NCI-H774 (cell line): ENCODE results near the gene RFX1.
"Not testable (repeated sequence)": the region's sequence is repeated elsewhere in the genome, so short reads cannot be mapped to it uniquely, and the experiment has no call there.

Experiments
- DNase-seq: peaks from one replicate; lab custom pipeline; 2025; lab: John Stamatoyannopoulos, UW

The RFX1 gene

DNA sequence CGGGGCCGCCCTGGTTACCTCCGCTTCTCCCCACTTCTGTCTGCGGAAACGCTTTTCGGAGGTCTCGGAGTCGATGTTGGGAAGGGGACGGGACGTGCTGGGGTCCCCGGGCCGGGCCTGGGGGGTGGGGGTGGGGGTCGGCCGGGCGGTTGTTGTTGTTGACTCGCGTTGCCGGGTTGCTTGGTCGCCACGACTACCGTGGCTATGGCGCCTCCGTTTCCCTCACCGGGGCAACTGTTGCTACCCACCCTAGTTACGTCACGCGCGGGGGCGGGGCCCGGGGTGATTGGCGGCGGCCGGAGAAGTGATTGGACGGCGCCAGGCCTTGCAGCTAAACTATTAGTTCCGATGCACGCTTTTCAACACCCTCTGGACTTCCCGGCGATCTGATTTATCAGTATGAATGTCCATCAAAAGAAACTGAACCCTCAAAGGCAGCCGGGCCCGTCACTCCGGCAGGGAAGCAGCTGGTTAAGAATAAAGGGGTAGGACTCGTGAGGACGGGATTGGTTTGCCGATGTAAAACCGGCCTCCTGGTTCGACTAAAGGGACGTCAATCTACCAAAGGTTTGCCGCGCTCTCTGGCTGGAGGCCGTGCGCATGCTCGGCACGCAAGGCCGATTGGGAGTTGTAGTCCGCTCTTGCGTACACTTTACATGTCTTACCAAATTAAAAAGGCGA is at the start of gene RFX1:
TSS of gene RFX1 (minus strand) at position 236 of the 681 bp plus-strand sequence. CDS start 12,477 bp downstream, outside the sequence.
- DNase-seq: peak; percentile 99

DNA sequence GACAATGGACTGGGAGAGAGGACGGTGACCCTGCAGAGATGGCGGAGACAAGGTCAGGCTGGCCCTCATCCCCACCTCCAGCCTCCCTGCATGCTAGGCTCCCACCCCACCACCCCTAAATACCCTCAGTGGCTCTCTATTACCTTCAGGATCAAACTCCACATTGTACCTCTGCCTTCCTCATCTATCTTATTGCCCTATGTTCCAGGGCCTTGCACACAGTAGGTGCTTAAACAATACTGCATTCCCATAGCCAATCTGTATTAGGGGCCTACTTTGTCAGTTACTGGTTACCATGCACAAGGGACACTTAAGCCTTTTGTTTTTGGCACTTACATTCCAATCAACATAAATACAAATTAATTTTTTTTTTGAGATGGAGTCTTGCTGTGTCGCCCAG is 49.3 kb upstream of the RFX1 start:
- DNase-seq: no peak

DNA sequence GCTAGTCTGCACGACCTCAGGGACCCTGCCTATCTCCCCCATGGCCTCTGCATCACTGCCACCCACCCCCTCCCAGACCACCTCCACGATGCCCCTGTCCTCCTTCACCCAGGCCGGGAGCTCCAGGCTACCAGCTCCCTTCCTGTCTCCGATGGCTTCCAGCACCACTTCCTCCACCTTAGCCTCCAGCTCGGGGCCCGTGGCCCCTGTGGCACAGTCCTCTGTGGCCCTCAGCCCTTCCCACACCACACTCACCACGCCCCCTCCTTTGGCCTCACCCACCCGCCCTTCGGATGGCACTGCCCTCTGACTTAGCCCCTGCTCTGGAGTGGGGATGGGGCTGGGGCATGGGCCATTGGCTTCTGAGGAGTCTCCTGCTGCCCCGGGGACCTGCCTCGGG is 48.6 kb upstream of the RFX1 start:
- no peak for DNase-seq

DNA sequence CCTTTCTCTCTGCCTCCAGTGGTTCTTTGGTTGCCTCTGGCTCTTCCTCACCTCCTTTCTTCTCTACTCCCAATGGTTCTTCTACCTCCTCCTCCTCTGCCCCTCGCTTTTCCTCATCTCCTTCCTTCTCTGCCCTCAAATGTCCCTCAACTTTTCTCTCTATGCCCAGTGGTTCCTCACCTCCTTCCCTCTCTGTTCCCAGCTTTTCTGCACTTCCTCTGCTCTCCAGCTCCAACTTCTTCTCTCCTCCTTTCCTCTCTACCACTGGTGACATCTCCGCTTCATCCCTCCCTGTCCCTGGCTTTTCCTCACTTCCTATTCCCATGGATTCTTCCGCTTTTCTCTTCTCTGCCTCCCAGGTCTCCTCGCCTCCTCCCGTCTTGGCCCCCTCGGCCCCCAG is 48.0 kb upstream of the RFX1 start:
- no peak for DNase-seq

DNA sequence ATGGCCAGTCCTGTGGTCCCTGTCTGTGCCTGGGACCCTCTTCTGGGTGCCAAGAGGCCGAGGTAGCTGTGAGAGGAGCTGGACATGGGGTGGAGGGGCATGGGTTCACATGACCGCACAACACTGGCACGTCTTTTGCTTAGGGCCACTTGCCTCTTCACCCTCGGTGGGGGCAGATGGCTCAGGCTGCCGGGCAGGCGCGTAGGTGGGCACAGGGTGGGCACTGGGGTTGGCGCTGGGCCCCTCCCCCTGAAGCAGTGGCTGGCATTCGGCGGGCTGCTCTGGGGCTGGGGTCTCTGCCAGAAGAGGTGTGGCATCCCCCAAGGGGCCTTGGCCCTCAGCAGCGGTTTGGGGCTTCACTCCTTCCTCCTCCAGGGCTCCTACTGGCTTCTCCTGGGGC is 47.4 kb upstream of the RFX1 start:
- DNase-seq: no peak

DNA sequence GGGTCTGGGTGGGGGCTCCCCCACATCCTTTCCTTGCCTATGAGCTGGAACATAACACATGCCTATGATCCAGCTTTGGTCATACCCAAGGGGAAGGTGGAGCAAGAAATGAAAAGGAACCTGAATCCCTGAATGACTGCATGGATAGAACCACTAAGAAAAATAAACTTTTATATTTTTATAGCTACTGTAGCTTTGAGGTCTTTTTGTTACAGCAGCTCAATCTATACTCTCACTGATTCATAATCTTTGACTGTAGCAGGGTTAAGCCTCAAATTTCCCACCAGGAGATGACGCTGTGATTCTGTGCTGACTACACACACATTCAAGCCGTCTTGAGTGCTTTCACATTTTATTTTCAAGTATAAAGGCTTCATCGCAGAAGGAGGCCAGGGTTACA is 46.9 kb upstream of the RFX1 start:
- no peak for DNase-seq

DNA sequence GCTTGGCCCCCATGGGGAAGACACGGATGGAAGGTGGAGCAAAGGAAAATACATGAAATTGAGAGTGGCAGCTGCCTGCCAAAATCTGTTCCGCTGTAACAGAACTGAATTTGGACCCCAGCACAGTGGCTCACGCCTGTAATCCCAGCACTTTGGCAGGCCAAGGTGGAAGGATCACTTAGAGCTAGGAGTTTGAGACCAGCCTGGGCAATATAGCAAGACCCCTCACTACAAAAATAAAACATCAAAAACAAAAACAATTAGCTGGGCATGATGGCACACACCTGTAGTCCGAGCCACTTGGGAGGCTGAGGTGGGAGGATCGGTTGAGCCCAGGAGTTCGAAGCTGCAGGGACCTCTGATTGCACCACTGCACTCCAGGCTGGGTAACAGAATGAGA is 46.4 kb upstream of the RFX1 start:
- DNase-seq: no peak

DNA sequence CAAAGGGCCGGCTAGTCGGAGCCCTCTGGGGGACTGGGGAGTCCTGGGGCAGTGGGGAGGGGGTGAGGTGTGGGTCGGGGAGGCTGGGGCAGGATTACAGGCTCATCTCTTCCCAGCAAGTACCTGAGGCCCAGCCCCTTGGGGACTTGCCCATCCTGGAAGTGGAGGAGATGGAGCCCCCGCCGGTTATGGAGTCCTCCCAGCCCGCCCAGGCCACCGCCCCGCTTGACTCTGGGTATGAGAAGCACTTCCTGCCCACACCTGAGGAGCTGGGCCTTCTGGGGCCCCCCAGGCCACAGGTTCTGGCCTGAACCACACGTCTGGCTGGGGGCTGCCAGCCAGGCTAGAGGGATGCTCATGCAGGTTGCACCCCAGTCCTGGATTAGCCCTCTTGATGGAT is 45.9 kb upstream of the RFX1 start:
- no peak for DNase-seq

DNA sequence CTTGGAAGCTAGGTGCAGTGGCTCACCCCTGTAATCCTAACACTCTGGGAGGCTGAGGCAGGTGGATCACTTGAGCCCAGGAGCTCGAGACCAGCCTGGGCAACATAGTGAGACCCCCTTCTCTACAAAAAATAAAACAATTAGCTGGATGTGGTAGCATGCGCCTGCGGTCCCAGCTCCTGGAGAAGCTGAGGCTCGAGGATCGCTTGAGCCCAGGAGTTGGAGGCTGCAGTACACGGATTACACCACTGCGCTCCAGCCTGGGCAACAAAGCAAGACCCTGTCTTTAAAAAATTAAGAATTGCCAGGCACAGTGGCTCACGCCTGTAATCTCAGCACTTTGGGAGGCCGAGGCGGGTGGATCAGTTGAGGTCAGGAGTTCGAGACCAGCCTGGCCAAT is 44.8 kb upstream of the RFX1 start:
- not testable (repeated sequence) for DNase-seq

DNA sequence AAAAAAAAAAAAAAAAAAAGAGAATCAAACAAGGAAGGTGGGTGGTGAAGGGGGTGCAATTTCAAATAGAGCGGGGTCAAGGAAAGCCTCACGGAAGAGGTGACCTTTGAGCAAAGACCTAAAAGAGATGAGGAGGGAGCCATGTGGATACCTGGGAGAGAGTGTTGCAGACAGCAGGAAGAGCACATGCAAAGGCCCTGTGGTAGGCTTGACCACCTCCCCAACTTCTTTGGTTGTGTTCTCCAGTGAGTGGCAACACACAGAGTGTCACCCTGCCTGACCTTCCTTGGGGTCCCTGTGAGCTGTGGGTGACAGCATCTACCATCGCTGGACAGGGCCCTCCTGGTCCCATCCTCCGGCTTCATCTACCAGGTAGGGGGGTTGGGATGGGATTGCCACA is 44.4 kb upstream of the RFX1 start:
- DNase-seq: no peak

DNA sequence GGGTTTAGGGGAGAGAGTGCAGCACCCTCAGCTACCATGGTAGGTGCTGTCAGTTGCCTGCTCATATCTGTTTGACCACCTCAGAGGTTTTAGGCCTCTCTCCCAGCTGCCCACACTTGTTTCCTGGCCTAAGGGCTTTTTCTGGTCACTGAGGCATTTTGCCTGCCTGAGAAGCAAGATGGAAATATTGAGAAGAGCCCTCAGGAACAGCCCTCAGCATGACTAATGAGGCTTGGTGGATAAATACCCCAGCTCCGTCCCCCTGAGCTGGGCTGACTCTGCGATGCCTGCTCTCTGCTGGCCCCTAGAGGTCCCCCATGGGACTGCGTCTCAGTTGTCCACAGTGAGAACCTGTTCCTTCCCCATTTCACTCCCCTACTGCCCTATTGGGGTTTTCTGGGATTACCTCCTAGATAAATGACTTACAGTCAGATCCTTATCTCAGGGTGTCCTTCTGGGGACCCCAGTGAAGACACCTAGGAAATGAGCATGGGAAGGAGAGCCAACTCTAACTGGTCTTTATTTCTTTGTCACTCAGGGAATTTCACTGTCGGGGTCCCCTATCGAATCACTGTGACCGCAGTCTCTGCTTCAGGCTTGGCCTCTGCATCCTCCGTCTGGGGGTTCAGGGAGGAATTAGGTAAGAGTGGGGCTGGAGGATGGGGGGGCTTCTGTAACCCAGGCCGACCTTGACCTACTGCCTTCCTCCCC is 42.5 kb upstream of the RFX1 start:
- DNase-seq: no peak

DNA sequence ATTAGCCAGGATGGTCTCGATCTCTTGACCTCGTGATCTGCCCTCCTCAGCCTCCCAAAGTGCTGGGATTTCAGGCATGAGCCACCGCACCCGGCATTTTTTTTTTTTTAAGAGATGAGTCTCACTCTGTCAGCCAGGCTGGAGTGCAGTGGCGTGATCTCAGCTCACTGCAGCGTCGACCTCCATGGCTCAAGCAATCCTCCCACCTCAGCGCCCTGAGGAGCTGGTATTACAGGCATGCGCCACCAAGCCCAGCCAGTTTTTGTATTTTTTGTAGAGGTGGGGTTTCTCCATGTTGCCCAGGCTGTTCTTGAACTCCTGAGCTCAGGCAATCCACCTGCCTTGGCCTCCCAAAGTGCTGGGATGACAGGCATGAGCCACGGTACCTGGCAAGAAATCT is 41.7 kb upstream of the RFX1 start:
- DNase-seq: not testable (repeated sequence)

DNA sequence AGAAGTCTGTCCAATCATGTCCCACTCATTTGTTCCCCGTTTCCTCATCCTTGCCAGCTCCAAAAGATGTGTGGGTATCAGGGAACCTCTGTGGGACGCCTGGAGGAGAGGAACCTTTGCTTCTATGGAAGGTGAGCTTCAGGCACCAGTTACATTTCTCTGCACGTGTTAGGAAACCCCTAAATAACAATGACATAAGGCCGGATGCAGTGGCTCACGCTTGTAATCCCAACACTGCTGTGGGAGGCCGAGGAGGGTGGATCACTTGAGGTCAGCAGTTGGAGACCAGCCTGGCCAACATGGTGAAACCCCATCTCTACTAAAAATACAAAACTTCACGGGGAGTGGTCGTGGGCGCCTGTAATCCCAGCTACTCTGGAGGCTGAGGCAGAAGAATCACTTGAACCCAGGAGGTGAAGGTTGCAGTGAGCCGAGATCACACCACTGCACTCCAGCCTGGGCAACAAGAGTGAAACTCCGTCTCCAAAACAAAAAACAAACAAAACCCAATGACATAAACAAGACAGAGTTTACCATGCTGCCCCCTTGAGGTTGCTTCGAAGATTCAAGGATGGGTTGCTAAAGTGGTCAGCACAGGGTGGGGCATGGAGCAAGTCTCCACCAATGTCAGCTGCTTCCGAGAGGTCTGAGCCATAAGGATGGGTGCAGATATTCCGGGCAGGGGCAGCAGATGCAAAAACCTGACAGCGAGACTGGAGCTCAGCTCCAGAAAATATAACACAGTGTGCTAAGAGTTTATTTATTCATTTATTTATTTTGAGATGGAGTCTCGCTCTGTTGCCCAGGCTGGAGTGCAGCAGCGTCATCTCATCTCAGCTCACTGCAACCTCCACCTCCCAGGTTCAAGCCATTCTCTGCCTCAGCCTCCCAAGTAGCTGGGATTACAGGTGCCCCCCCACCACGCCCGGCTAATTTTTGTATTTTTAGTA is 36.8 kb upstream of the RFX1 start:
- peak; percentile 37 for DNase-seq

DNA sequence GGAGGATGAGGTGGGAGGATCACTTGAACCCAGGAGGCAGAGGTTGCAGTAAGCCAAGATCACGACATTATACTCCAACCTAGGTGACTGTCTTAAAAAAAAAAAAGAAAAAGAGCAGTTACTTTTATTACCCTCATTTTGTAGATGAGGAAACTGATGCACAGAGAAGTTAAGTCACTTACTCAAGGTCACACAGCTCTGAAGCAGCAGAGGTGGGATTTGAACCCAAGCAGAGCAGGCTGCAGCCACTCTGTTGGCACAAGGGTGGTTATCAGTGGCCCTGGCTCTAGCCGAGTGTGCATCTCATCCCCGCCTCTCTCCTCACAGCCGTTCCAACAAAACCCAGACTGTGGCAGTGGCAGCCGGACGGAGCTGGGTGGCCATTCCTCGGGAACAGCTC is 33.1 kb upstream of the RFX1 start:
- no peak for DNase-seq

DNA sequence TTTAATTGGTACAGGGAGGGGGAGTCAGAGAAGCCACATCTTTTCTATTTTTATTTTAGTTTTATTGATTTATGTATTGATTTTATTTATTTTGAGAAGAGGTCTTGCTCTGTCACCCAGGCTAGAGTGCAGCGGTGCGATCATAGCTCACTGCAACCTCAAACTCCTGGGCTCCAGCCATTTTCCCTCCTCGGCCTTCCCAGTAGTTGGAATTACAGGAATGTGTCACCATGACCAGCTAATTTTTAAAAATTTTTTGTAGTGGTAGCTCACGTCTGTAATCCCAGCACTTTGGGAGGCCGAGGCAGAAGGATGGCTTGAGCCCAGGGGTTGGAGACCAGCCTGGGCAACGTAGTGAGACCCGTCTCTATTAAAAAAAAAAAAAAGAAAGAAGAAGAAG is 29.6 kb upstream of the RFX1 start:
- DNase-seq: no peak

DNA sequence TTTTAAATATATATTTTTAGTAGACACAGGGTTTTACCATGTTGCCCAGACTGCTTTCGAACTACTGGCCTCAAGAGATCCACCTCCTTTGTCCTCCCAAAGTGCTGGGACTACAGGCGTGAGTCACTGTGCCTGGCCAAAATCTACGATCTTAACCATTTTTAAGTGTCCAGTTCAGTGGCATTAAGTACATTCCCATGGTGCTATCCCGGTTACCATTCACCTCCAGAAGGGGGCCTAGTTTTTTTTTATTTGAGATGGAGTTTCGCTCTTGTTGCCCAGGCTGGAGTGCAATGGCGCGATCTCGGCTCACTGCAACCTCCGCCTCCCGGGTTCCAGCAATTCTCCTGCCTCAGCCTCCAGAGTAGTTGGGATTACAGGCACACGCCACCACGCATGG is 29.0 kb upstream of the RFX1 start:
- not testable (repeated sequence) for DNase-seq

DNA sequence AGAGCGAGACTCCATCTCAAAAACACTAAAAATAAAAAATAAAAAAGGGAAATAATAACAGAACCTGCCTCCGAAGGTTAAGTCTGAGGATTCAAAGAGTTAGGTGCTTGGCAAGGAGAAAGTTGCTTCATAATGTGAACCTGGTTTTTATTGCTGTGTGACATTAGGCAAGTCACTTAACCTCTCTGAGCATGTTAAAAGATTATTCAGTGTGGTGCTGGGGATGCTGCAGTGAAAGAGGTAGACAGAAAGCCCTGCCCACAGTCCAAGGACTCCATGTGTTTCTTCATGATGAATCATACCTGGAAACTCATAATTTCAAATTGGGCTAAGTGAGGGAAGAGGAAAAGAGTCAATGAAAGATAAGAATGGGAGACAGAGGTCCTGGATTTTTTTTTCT is 27.8 kb upstream of the RFX1 start:
- DNase-seq: no peak

DNA sequence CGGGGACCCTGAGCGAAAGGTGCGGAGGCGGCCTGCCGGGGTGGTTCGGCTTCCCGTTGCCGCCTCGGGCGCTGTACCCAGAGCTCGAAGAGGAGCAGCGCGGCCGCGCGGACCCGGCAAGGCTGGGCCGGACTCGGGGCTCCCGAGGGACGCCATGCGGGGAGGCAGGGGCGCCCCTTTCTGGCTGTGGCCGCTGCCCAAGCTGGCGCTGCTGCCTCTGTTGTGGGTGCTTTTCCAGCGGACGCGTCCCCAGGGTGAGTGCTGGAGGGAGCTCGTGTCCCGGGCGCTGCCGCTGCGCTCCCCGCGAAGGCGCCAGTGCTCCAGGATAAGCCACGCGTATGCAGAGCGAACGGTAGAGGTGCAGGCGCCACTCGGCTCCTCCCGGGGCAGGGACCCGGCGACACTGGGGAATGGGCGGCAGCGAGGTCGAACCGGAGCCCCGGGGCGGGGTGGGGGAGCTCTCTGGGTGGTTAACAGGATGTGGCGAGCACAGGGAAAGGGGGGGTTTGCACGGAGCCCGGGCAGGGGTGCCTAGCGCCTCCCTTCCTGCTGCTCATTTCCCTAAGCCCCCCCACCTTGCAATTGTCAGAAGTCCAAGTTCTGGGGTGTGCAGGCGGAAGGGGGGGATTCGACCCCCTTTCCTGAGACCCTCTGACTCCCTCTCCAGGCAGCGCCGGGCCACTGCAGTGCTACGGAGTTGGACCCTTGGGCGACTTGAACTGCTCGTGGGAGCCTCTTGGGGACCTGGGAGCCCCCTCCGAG is 25.8 kb upstream of the RFX1 start, which contains the start of gene IL27RA:
TSS of gene IL27RA (plus strand) at position 44 of the 762 bp plus-strand sequence. CDS start at position 155, 111 bp downstream.
- DNase-seq: no peak

DNA sequence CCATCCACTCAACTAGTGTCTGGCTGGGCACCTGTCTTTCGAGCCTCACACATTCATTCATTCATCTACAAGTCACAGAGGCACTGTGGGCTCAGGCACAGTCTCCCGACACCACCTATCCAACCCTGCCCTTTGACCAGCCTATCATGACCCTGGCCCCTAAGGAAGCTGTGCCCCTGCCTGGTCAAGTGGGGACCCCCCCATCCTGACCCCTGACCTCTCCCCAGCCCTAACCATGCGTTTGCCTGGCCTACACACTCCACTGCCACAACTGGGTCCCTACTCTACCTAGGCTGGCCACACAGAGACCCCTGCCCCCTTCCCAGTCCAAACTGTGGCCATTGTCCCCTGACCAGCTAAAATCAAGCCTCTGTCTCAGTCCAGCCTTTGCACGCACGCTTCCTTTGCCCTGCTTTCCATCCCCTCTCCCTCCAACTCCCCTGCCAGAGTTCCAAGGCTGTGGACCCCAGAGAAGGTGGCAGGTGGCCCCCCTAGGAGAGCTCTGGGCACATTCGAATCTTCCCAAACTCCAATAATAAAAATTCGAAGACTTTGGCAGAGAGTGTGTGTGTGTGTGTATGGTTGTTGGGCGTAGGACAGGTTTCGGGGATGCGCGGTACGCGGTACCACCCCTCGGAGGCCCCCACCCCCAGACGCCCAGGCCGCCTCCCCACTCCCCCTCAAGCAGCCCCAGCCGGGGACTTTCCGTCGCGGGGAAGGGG is 25.0 kb upstream of the RFX1 start:
- no peak for DNase-seq

DNA sequence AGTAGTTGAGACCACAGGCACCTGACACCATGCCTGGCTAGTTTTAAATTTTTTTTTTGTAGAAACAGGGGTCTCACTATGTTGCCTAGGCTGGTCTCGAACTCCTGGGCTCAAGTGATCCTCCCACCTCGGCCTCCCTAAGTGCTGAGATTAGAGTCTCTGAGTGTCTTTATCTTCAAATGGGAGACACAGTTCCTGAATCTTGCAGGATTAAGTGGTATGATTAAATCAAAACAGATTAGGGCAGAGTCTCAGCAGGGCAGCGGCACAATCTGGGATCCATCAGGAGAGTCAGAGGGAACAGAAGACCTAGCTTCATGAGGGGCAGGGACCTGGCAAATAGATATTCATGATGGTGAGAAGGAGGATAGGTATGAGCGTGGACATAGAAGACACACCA is 22.8 kb upstream of the RFX1 start:
- no peak for DNase-seq

DNA sequence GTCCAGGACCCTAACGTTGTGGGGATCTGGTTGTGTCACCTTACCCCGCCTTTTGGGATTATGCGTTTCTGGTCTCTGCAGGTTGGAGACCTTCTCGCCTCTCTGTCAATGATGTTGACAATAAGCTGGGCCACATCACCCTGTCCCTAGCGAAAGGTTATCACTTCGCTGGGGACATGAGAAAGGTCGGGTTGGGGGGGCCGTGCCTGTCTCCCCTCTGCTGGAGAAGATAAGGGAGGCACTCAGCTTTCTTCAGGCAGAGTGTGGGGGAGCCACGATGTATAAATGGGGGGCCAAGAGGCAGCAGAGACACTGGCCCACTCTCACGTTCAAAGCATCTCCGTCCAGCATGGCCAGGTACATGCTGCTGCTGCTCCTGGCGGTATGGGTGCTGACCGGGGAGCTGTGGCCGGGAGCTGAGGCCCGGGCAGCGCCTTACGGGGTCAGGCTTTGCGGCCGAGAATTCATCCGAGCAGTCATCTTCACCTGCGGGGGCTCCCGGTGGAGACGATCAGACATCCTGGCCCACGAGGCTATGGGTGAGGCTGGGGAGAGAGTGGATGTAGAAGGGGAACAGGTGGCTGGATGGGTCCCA is 21.8 kb upstream of the RFX1 start, which contains the start of gene RLN3:
TSS of gene RLN3 (plus strand) at position 293 of the 595 bp plus-strand sequence. CDS start at position 350, 57 bp downstream.
- DNase-seq: no peak
